ENCODE data around the gene DHX8. TPM values are rescaled to one million over a fixed set of nuclear protein-coding genes. Genes with fewer than 3 reads are reported as not detected.
"Not testable (repeated sequence)": the region's sequence is repeated elsewhere in the genome, so short reads cannot be mapped to it uniquely, and the experiment has no call there.

The DHX8 gene
- polyA plus RNA-seq, 1 of the 3 experiments (the other 2 are of a cell fraction): 31.3 TPM

DNA sequence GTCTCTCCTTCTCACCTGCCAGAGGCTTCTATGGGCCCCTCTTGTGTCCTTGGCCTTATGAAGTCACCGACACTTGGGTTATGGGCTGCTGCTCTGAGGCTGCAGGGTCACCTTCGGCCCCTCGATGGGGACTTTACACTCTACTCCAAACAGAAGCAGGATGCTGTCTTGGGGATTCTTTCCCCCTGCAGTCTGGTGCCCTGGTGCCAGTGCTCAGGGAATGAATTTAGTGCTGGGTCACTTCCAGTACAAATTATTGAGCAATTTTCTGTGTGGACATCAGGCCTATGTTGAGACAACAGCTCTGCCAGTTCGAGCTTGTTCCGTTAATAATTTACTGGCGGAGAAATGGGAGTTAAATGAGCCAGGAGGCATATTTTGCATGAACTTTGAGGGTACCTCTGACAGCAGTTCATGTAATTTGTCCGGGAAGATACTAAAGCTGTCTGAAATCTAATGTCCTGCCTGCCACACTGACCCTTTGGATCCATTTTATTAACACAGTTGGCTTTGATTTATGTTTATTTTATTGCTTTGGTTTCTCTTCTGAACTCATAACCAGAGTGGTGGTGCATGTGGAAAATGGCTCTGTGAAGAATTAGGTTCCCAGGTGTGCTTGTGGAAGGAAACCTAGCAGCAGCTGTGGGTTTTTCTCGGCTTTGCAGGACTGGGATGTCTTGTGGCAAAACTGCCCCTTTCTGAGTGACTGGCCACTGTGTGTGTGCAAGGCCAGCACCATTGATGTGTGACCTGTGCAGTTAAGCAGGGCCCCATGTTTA is 34.1 kb upstream of the DHX8 start:
- Histone ChIP-seq H3K4me1 (ENCODE audit: control insufficient read depth in 1 of 2, insufficient read depth in 2 of 2, low read depth in 1 of 2, low read length in 1 of 2) (no peaks in the 10 kb centered on the region), H3K9me2 (no peaks in the 10 kb centered on the region), H3K4me2 (no peak overlapping the region), H3K27ac (ENCODE audit: low read depth in 2 of 2, low read length in 1 of 2) (no peak overlapping the region), H3K4me3 (ENCODE audit: low read depth in 2 of 2, low read length in 1 of 2) (no peak overlapping the region), H3K79me2 (ENCODE audit: insufficient read depth) (no peaks in the 10 kb centered on the region), H3K9ac (no peak overlapping the region), H4K20me1 (ENCODE audit: insufficient read depth) (no peaks in the 10 kb centered on the region), H3K36me3 (replicated peaks in 1 of 2; ENCODE audit: control insufficient read depth in 1 of 2, insufficient read depth in 2 of 2, low read length in 1 of 2) (no peaks in the 10 kb centered on the region), H3K27me3 (ENCODE audit: insufficient read depth) (no peaks in the 10 kb centered on the region), H3F3A (replicated peaks; ENCODE audit: insufficient read depth) (no peaks in the 10 kb centered on the region), H3K9me3 (no peaks in the 10 kb centered on the region), H2AFZ (ENCODE audit: low read depth) (no peak overlapping the region)
- 68% methylated on average over 8 of the region's 8 CpGs for WGBS (ENCODE audit: low lambda C conversion rate)
- TF ChIP-seq RFX5 (IDR thresholded peaks at IDR 0.05; ENCODE audit: low read length): no peak
- TF ChIP-seq, protein P1, sequence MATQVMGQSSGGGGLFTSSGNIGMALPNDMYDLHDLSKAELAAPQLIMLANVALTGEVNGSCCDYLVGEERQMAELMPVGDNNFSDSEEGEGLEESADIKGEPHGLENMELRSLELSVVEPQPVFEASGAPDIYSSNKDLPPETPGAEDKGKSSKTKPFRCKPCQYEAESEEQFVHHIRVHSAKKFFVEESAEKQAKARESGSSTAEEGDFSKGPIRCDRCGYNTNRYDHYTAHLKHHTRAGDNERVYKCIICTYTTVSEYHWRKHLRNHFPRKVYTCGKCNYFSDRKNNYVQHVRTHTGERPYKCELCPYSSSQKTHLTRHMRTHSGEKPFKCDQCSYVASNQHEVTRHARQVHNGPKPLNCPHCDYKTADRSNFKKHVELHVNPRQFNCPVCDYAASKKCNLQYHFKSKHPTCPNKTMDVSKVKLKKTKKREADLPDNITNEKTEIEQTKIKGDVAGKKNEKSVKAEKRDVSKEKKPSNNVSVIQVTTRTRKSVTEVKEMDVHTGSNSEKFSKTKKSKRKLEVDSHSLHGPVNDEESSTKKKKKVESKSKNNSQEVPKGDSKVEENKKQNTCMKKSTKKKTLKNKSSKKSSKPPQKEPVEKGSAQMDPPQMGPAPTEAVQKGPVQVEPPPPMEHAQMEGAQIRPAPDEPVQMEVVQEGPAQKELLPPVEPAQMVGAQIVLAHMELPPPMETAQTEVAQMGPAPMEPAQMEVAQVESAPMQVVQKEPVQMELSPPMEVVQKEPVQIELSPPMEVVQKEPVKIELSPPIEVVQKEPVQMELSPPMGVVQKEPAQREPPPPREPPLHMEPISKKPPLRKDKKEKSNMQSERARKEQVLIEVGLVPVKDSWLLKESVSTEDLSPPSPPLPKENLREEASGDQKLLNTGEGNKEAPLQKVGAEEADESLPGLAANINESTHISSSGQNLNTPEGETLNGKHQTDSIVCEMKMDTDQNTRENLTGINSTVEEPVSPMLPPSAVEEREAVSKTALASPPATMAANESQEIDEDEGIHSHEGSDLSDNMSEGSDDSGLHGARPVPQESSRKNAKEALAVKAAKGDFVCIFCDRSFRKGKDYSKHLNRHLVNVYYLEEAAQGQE (IDR thresholded peaks at IDR 0.05; ENCODE audit: low read depth, low read length): no peak
- TF ChIP-seq, protein P2, sequence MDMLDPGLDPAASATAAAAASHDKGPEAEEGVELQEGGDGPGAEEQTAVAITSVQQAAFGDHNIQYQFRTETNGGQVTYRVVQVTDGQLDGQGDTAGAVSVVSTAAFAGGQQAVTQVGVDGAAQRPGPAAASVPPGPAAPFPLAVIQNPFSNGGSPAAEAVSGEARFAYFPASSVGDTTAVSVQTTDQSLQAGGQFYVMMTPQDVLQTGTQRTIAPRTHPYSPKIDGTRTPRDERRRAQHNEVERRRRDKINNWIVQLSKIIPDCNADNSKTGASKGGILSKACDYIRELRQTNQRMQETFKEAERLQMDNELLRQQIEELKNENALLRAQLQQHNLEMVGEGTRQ (IDR thresholded peaks at IDR 0.05; ENCODE audit: borderline replicate concordance, low read depth, low read length): no peak
- TF ChIP-seq ELF1 (IDR thresholded peaks at IDR 0.05): no peak
- TF ChIP-seq TCF12 (IDR thresholded peaks at IDR 0.05): no peak
- TF ChIP-seq, protein P3, sequence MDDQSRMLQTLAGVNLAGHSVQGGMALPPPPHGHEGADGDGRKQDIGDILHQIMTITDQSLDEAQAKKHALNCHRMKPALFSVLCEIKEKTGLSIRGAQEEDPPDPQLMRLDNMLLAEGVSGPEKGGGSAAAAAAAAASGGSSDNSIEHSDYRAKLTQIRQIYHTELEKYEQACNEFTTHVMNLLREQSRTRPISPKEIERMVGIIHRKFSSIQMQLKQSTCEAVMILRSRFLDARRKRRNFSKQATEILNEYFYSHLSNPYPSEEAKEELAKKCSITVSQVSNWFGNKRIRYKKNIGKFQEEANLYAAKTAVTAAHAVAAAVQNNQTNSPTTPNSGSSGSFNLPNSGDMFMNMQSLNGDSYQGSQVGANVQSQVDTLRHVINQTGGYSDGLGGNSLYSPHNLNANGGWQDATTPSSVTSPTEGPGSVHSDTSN (IDR thresholded peaks at IDR 0.05): no peak
- no peak for TF ChIP-seq FOXJ3 (CRISPR knock-in tag; IDR thresholded peaks at IDR 0.05)
- TF ChIP-seq, protein P4, sequence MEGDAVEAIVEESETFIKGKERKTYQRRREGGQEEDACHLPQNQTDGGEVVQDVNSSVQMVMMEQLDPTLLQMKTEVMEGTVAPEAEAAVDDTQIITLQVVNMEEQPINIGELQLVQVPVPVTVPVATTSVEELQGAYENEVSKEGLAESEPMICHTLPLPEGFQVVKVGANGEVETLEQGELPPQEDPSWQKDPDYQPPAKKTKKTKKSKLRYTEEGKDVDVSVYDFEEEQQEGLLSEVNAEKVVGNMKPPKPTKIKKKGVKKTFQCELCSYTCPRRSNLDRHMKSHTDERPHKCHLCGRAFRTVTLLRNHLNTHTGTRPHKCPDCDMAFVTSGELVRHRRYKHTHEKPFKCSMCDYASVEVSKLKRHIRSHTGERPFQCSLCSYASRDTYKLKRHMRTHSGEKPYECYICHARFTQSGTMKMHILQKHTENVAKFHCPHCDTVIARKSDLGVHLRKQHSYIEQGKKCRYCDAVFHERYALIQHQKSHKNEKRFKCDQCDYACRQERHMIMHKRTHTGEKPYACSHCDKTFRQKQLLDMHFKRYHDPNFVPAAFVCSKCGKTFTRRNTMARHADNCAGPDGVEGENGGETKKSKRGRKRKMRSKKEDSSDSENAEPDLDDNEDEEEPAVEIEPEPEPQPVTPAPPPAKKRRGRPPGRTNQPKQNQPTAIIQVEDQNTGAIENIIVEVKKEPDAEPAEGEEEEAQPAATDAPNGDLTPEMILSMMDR (IDR thresholded peaks at IDR 0.05): no peak
- no peak for TF ChIP-seq EP300 (IDR thresholded peaks at IDR 0.05; ENCODE audit: borderline replicate concordance in 1 of 2, low read depth in 1 of 2, low read length in 1 of 2)
- no peak for TF ChIP-seq RCOR1 (IDR thresholded peaks at IDR 0.05; ENCODE audit: low read length)
- TF ChIP-seq, protein P5, sequence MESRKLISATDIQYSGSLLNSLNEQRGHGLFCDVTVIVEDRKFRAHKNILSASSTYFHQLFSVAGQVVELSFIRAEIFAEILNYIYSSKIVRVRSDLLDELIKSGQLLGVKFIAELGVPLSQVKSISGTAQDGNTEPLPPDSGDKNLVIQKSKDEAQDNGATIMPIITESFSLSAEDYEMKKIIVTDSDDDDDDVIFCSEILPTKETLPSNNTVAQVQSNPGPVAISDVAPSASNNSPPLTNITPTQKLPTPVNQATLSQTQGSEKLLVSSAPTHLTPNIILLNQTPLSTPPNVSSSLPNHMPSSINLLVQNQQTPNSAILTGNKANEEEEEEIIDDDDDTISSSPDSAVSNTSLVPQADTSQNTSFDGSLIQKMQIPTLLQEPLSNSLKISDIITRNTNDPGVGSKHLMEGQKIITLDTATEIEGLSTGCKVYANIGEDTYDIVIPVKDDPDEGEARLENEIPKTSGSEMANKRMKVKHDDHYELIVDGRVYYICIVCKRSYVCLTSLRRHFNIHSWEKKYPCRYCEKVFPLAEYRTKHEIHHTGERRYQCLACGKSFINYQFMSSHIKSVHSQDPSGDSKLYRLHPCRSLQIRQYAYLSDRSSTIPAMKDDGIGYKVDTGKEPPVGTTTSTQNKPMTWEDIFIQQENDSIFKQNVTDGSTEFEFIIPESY (IDR thresholded peaks at IDR 0.05; ENCODE audit: borderline replicate concordance, low read depth): no peak
- no peak for DNase-seq
- ChIA-PET CTCF (interaction anchor here (1.1 to 1.6 kb wide), 2 partner anchors 34 to 56 kb away, joined by 4 to 5 read pairs; partner anchors contain the start of gene DHX8), POLR2A (no interaction called here)

DNA sequence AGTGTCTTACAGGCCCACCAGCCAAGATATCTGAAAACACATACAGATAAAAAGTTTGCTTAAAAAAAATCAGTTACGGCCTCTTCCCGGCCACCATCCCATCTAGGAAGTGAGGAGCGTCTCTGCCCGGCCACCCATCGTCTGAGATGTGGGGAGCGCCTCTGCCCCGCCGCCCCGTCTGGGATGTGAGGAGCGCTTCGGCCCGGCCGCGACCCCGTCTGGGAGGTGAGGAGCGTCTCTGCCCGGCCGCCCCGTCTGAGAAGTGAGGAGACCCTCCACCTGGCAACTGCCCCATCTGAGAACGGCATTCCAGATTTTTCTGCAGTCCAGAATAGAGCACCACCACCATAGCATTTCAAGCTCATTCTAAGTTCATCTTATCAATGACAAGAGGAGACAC is 33.0 kb upstream of the DHX8 start:
- CTCF ChIA-PET: not testable (repeated sequence)

DNA sequence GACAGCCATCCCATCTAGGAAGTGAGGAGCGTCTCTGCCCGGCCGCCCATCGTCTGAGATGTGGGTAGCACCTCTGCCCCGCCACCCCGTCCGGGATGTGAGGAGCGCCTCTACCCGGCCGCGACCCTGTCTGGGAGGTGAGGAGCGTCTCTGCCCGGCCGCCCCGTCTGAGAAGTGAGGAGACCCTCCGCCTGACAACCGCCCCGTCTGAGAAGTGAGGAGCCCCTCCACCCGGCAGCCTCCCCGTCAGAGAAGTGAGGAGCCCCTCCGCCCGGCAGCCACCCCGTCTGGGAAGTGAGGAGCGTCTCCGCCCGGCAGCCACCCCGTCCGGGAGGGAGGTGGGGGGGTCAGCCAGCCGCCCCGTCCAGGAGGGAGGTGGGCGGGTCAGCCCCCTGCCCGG is 32.0 kb upstream of the DHX8 start:
- DNase-seq; H3F3A ChIP-seq (replicated peaks; ENCODE audit: insufficient read depth); H3K27ac ChIP-seq (ENCODE audit: low read depth in 2 of 2, low read length in 1 of 2); H3K4me2 ChIP-seq; H3K79me2 ChIP-seq (ENCODE audit: insufficient read depth); H2AFZ ChIP-seq (ENCODE audit: low read depth); CTCF ChIA-PET; H3K4me1 ChIP-seq (ENCODE audit: control insufficient read depth in 1 of 2, insufficient read depth in 2 of 2, low read depth in 1 of 2, low read length in 1 of 2); H3K36me3 ChIP-seq (replicated peaks in 1 of 2; ENCODE audit: control insufficient read depth in 1 of 2, insufficient read depth in 2 of 2, low read length in 1 of 2); H3K4me3 ChIP-seq (ENCODE audit: low read depth in 2 of 2, low read length in 1 of 2); H3K9ac ChIP-seq; H3K9me3 ChIP-seq; H3K9me2 ChIP-seq; H3K27me3 ChIP-seq (ENCODE audit: insufficient read depth); POLR2A ChIA-PET; H4K20me1 ChIP-seq (ENCODE audit: insufficient read depth): not testable (repeated sequence)
- 96% methylated on average over 14 of the region's 32 CpGs for WGBS (ENCODE audit: low lambda C conversion rate)

More for the DNA sequence above, 33.0 kb upstream of the DHX8 start:
- POLR2A ChIA-PET; H3K9me3 ChIP-seq; H3K4me3 ChIP-seq (ENCODE audit: low read depth in 2 of 2, low read length in 1 of 2); H3K9me2 ChIP-seq; H3K27ac ChIP-seq (ENCODE audit: low read depth in 2 of 2, low read length in 1 of 2); H3K9ac ChIP-seq; H3K27me3 ChIP-seq (ENCODE audit: insufficient read depth); H4K20me1 ChIP-seq (ENCODE audit: insufficient read depth); H3K4me2 ChIP-seq; H3K36me3 ChIP-seq (replicated peaks in 1 of 2; ENCODE audit: control insufficient read depth in 1 of 2, insufficient read depth in 2 of 2, low read length in 1 of 2); DNase-seq; H3K4me1 ChIP-seq (ENCODE audit: control insufficient read depth in 1 of 2, insufficient read depth in 2 of 2, low read depth in 1 of 2, low read length in 1 of 2); H3K79me2 ChIP-seq (ENCODE audit: insufficient read depth); H2AFZ ChIP-seq (ENCODE audit: low read depth); H3F3A ChIP-seq (replicated peaks; ENCODE audit: insufficient read depth): not testable (repeated sequence)
- WGBS (ENCODE audit: low lambda C conversion rate): over 99% methylated on average over 20 of the region's 20 CpGs

Measured in SK-N-SH (cell line).